HG02678 (cell line): ENCODE measurements around the gene HS2ST1.
"Not testable (repeated sequence)": the region's sequence is repeated elsewhere in the genome, so short reads cannot be mapped to it uniquely, and the experiment has no call there.

Experiments used
- ATAC-seq: cut with Tn5 transposase; IDR thresholded peaks from one replicate; pipeline ENCODE4 v1.9.1; 2021; ENCODE audit warnings: mild to moderate bottlenecking, moderate library complexity; ENCODE audit not compliant: unreplicated experiment

Gene HS2ST1

GRCh38 chr1:86965012-86965826 is 50.8 kb downstream of the HS2ST1 start:
- ATAC-seq, result peak; percentile 15

GRCh38 chr1:86965827-86966182 is 51.4 kb downstream of the HS2ST1 start:
- ATAC-seq, result peak; percentile 85

- no peak for ATAC-seq
These were observed 56.5 kb downstream of the HS2ST1 start for GRCh38 chr1:86970938-86971337.

- no peak for ATAC-seq
These were observed 57.3 kb downstream of the HS2ST1 start for GRCh38 chr1:86971778-86972177.

GRCh38 chr1:86972262-86972661 is 57.8 kb downstream of the HS2ST1 start:
- no peak for ATAC-seq

- no peak for ATAC-seq
These were observed 61.6 kb downstream of the HS2ST1 start for GRCh38 chr1:86975993-86976550.

- no peak for ATAC-seq
These were observed 62.2 kb downstream of the HS2ST1 start for GRCh38 chr1:86976664-86977063.

GRCh38 chr1:86981482-86982213 is 67.2 kb downstream of the HS2ST1 start:
- no peak for ATAC-seq

- not testable (repeated sequence) for ATAC-seq
These were observed 69.2 kb downstream of the HS2ST1 start for GRCh38 chr1:86983677-86984076.

- ATAC-seq, result no peak
These were observed 73.0 kb downstream of the HS2ST1 start for GRCh38 chr1:86987446-86987845.

- no peak for ATAC-seq
These were observed 74.4 kb downstream of the HS2ST1 start for GRCh38 chr1:86988835-86989234.

GRCh38 chr1:86989690-86990089 is 75.3 kb downstream of the HS2ST1 start:
- not testable (repeated sequence) for ATAC-seq

- no peak for ATAC-seq
These were observed 76.4 kb downstream of the HS2ST1 start for GRCh38 chr1:86990826-86991225.

GRCh38 chr1:86991549-86992186 is 77.2 kb downstream of the HS2ST1 start:
- no peak for ATAC-seq

- no peak for ATAC-seq
These were observed 78.4 kb downstream of the HS2ST1 start for GRCh38 chr1:86992861-86993260.

- no peak for ATAC-seq
These were observed 79.0 kb downstream of the HS2ST1 start for GRCh38 chr1:86993269-86993985.

GRCh38 chr1:86994061-86994460 is 79.6 kb downstream of the HS2ST1 start:
- no peak for ATAC-seq

- no peak for ATAC-seq
These were observed 83.1 kb downstream of the HS2ST1 start for GRCh38 chr1:86997538-86997937.

GRCh38 chr1:86998280-86998679 is 83.8 kb downstream of the HS2ST1 start:
- no peak for ATAC-seq

GRCh38 chr1:86998727-86999126 is 84.3 kb downstream of the HS2ST1 start:
- ATAC-seq, result no peak

- no peak for ATAC-seq
These were observed 86.0 kb downstream of the HS2ST1 start for GRCh38 chr1:87000460-87000859.
